Stimulated activated naive CD4-positive, alpha-beta T cell (primary cell): Measurements from ENCODE around the gene BCAM.
"Not testable (repeated sequence)": the region's sequence is repeated elsewhere in the genome, so short reads cannot be mapped to it uniquely, and the experiment has no call there.

Source experiments
- DNase-seq, 6 experiments: peaks; one replicate each; lab custom pipeline; 2025; lab: John Stamatoyannopoulos, UW

BCAM gene

DNA sequence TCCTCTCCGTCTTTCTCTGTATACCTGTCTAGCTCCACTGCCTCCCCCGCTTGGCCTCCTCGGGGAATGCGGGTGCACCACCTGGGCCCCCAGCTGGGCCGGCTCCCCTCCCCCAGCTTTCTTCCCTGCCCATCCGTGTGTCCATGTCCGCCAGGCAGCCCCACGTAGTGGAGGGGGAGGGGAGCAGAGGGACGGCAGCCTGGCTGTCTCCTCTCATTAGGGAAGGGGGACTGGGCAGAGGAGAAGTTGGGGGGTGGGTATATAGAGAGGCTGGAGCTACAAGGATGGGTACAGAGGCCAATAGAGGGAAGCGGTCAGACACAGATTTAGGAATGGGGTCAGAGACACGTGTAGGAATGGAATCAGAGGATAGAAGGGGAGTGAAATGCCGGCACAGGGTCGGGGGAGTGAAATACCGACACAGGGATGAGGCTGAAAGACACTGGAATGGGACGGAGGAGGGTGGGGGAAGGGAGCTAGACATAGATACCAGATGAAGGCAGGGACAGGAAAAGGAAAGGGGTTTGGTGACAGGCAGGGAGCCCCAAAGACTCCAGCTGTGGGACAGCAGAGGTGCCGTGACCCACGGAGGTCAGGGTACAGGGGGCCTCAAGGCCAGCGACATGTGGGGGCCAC, 40.0 kb downstream of the BCAM start:
- no peak for DNase-seq

DNA sequence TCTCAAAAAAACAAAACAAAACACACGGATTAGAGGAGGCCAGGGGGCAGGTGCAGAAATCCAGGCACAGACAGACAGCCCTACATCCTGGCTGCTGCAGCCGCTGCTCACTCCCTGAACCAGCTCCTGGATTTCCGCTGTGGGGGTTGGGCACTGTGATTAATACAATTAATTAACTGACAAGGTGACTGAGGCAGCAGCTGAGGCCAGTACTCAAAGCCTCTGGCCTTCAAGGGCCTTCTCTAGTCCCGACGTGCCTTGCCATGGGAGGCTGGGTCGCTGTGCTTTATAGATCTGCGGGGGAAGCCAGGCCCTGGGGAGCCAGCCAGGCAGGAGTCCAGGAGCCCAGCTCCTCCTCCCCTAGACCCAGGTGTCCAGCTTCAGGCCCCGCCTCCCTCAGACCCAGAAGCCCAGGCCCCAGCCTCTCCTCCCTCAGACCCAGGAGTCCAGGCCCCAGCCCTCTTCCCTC, 41.8 kb downstream of the BCAM start:
- DNase-seq, result no peak

DNA sequence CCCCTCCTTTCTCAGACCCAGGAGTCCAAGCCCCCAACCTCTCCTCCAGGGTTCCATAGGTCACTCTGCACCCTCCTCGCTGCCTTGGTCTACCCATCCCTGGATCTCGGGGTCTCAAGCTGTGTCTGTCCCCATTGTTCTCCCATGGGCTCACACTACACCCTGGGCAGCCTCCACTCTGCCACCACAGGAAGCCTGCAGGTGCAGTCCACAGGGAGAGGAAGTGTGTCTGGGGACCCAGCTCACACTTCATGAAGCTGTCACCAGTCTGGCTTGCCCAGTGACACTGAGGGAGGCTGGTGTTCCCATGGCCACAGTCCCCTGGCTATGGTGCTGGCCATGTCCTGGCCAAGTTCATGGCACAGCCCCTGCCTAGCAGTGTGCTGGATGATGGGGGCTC, 42.5 kb downstream of the BCAM start:
- DNase-seq, result no peak

DNA sequence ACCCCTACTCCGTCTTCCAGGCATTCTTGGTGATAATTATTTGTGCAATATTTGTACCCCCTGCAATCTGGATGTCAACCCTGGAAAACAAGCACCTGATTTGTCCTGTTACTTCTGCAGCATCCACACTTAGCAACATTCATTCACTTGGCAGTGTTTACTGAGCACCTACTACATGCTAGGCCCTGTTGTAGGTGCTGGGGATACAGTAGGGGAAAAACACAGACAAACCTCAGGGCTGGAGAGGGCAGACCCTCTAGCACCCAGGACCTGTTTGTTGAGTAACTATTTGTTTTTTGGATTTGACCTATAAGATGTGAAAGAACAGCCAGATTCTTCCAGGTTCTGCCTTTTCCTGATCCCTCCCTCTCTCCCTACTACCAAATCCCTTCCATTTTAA, 46.7 kb downstream of the BCAM start:
- DNase-seq, result no peak

DNA sequence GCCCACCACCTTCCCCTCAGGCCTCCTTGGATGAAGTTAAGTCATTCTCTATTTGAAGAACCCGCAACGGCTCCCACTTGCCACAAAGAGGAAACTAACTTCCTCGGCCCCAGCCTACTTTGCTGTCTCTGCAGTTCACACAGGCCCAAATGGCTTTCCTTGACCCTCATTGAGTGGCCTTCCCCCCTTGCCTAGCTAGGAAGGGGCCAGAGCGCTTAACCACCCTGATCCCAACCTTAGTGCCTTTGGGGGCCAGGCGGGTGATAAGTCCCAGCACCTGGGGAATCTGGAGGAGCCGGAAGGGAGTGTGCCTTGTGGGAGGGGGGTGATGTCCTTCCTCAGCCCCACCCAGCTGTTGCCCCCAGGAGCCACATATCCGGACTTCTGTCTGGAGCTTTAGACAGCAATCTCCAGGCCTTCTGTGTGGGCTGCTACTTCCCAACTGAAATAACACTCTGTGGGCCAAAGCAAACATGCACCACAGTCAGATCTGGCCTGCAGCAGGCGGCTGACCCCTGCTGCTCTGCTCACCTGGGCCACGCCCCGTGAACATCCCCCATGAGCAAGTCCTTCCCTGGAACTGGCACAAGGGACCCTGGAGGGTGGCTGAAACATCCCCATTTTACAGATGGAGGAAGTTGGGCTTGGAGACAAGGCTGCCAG, 47.6 kb downstream of the BCAM start:
- no peak for DNase-seq

DNA sequence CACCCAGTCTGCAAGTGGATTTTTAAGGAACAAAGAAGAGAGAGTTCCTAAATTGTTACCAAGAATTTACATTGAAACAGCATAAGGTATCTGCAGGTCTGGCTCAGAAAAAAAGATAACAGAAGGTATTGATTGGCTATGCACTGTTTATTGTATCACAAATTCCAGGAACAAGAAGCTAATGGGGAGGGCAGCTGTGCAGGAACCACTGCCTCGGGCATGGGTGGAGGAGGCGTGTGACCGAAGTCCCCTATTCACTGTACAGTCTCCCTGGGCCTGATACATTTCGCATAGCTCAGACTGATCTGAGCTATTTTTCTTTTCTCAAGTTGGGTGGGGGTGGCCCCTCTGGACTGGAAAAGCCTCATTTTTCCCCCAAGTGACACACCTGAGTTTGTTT, 48.9 kb downstream of the BCAM start:
- no peak for DNase-seq

DNA sequence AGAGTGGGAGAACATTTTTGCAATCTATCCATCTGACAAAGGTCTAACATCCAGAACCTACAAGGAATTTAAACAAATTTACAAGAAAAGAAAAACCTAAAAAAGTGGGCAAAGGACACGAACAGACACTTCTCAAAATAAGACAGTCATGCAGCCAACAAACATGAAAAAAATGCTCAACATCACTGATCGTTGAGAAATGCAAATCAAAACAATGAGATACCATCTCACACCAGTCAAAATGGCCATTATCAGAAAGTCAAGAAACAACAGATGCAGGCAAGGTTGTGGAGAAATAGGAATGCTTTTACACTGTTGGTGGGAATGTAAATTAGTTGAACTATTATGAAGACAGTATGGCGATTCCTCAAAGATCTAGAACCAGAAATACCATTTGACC, 52.7 kb downstream of the BCAM start:
- not testable (repeated sequence) for DNase-seq

DNA sequence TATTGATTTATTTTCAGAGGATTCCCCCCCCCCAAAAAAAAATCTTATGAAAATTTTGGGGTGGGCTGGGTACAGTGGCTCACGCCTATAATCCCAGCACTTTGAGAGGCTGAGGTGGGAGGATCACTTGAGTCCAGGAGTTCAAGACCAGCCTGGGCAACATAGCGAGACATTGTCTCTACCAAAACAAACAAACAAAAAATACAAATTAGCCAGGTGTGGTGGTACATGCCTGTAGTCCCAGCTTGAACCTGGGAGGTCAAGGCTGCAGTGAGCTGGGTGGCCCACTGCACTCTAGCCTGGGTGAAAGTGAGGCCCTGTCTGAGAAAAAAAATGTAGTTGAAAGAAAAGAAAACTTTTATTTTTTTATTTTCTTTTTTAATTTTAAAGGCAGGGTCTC, 55.1 kb downstream of the BCAM start:
- DNase-seq, result no peak

DNA sequence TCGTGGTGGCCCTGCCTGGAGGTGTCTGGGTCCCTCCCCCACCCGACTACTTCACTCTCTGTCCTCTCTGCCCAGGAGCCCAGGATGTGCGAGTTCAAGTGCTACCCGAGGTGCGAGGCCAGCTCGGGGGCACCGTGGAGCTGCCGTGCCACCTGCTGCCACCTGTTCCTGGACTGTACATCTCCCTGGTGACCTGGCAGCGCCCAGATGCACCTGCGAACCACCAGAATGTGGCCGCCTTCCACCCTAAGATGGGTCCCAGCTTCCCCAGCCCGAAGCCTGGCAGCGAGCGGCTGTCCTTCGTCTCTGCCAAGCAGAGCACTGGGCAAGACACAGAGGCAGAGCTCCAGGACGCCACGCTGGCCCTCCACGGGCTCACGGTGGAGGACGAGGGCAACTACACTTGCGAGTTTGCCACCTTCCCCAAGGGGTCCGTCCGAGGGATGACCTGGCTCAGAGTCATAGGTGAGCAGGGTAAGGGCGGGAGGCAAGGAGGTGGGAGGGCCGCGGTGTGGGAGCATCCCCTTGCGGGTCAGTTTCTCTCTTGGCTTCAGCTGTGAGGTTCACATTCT, 56.4 kb downstream of the BCAM start:
- no peak for DNase-seq

DNA sequence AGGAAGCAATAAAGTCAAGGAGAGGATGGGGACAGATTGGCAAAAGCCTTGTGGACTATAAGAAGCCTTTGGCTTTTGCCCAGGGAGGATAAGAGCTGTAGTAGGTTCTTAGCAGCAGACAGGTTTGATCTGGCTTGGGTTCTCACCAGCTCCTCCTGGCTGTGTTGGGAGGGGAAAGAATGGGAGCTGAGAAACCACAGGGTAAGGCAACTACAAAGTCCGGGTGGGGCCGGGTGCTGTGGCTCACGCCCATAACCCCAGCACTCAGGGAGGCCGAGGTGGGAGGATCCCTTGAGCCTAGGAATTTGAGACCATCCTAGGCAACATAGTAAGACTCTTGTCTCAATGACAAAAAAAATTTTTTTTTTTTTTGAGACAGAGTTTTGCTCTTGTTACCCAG, 57.8 kb downstream of the BCAM start:
- no peak for DNase-seq

DNA sequence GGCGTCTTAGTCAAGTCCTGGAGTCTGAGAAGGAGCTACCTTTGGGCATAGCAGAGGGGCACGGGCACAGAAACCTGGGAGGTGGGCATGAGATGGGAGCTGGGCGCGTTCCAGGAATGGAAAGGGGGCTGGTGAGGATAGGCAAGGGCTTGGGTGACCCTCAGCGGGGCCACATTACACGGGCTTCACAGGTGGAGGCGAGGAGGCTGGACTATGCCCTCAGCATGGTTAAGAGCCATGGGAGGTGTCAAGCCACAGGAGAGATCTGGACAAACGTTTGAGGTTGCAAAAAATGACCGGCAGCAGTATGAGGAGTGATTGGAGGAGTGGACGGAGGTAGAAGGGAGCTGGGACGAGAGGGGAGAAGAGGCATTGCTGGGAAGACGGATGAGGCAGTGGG, 58.7 kb downstream of the BCAM start:
- no peak for DNase-seq

DNA sequence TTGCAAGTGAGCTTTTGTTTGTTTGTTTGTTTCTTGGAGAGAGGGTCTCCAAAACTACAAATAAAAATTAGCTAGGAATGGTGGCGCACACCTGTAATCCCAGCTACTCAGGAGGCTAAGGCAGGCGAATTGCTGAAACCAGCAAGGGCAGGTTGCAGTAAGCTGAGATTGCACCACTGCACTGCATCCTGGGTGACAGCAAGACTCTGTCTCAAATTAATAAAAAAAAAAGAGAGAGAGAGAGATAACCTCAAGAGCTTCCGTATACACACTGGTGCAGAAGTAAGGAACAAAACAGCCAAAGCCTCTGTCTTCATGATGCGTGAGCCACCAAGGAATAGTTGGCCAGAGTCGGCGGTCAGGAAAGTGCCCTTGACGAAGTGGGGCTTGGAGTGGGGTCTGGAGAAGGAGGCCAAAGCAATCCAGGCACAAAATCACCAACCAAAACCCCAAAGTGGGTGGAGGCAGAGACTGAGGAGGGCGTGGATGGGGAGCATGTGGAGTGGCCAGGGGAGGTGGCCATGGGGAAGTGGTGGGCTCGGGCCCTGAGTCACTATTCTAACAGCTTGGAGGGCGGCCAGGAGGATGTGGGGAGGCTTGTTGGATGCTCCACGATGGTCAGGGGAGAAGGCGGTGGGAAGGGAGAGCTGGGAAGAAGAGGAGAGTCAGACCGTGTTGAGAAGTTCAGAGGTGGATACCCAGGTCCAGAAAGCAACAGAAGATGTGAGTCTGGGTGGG, 61.0 kb downstream of the BCAM start:
- no peak for DNase-seq
